K562 (cell line): ENCODE data around the gene UROD. TPM values are rescaled to one million over a fixed set of nuclear protein-coding genes. Genes with fewer than 3 reads are reported as not detected.
A peak's percentile ranks its signal among the peaks of the same experiment; 100 is the strongest.

Experiments used
- DDX20 ChIP-seq: fragments of 450-650 bp; IDR thresholded peaks from 2 replicates; pipeline ENCODE4 v1.6.1; 2016; ENCODE audit warnings: missing genetic modification characterization, low read depth, mild to moderate bottlenecking, missing compliant biosample characterization, moderate library complexity
- HDGF ChIP-seq: fragments of 450-650 bp; IDR thresholded peaks from 2 replicates; pipeline ENCODE4 v1.6.1; 2016
- HNRNPK ChIP-seq: fragments of 200-400 bp; formaldehyde crosslinking; IDR thresholded peaks from one replicate; pipeline ENCODE4 v1.6.1; 2018; ENCODE audit warnings: mild to moderate bottlenecking, low read depth, low read length; ENCODE audit not compliant: poor library complexity, severe bottlenecking
- LCOR ChIP-seq: sonication (generic); formaldehyde crosslinking; IDR thresholded peaks from 2 replicates; pipeline ENCODE4 v1.8.0; 2022; ENCODE audit warnings: mild to moderate bottlenecking, missing genetic modification reagents
- SREBF1 ChIP-seq: fragments of 150-350 bp; IDR thresholded peaks from 2 replicates; pipeline ENCODE4 v1.6.1; 2014; ENCODE audit warnings: antibody characterized with exemption, low read depth, low read length, borderline replicate concordance
- TAL1 ChIP-seq: fragments of 450-650 bp; IDR thresholded peaks from 2 replicates; pipeline ENCODE4 v1.6.1; 2016; ENCODE audit warnings: mild to moderate bottlenecking
- TFAP4 ChIP-seq: sonication (generic); formaldehyde crosslinking; IDR thresholded peaks from 2 replicates; pipeline ENCODE4 v1.8.0; 2022; ENCODE audit warnings: missing genetic modification reagents, mild to moderate bottlenecking, moderate library complexity, borderline replicate concordance
- polyA plus RNA-seq, 8 experiments: library from polyadenylated mRNA; depleted of rRNA in 4 of 8; stranded (reverse) in 5 of 8; unstranded in 3 of 8; fragments of >200 nt; fragmentation: Nextera tagmentation in 2 of 8; fragmentation: Illumina TruSeq in 1 of 8; extraction: Ambion mirVana in 2 of 8; extraction: Trizol in 1 of 8; gene quantifications; 2 replicates each; pipeline versions ENCODE4 v1.2.1 to v1.2.3, GENCODE V29; 2011 to 2014; ENCODE audit warnings: inconsistent platforms in 1 of 8, missing spikeins in 1 of 8
- total RNA-seq, 7 experiments: library from RNA; depleted of rRNA in 6 of 7; stranded (reverse); fragments of >200 nt in 6 of 7; fragmentation: Illumina TruSeq in 2 of 7; extraction: Trizol in 2 of 7; gene quantifications; 2 replicates each; pipeline versions ENCODE4 v1.2.1 to v1.2.3, GENCODE V29; 2011 to 2021; ENCODE audit warnings: low replicate concordance in 1 of 7
- TF ChIP-seq, protein P1 (sequence below), 2 experiments: fragments of 450-650 bp; formaldehyde crosslinking in 1 of 2; IDR thresholded peaks; 2 replicates each; pipeline versions ENCODE4 v1.4.0 to v1.6.1; 2014 to 2020; ENCODE audit warnings: mild to moderate bottlenecking in 2 of 2, borderline replicate concordance in 1 of 2, low read depth in 1 of 2
- TF ChIP-seq, protein P2 (sequence below): fragments of 250-450 bp; sonication (Bioruptor Pico); IDR thresholded peaks from 2 replicates; pipeline ENCODE4 v1.4.0; 2020; ENCODE audit warnings: borderline replicate concordance
- TF ChIP-seq, protein P3 (sequence below): fragments of 200-800 bp; sonication (Bioruptor generic); IDR thresholded peaks from 2 replicates; pipeline ENCODE4 v1.6.1; 2017; ENCODE audit warnings: missing genetic modification characterization, missing compliant biosample characterization
- TF ChIP-seq, protein P4 (sequence below): sonication (generic); formaldehyde crosslinking; IDR thresholded peaks from 2 replicates; pipeline ENCODE4 v1.5.0; 2020; ENCODE audit warnings: missing genetic modification reagents

Gene UROD
- total and polyA plus RNA-seq, 9 of the 15 experiments (the other 6 are each of a cell fraction or from before 2014, with no cell fraction given): 533 to 2,933 (median 1,100) TPM

DNA sequence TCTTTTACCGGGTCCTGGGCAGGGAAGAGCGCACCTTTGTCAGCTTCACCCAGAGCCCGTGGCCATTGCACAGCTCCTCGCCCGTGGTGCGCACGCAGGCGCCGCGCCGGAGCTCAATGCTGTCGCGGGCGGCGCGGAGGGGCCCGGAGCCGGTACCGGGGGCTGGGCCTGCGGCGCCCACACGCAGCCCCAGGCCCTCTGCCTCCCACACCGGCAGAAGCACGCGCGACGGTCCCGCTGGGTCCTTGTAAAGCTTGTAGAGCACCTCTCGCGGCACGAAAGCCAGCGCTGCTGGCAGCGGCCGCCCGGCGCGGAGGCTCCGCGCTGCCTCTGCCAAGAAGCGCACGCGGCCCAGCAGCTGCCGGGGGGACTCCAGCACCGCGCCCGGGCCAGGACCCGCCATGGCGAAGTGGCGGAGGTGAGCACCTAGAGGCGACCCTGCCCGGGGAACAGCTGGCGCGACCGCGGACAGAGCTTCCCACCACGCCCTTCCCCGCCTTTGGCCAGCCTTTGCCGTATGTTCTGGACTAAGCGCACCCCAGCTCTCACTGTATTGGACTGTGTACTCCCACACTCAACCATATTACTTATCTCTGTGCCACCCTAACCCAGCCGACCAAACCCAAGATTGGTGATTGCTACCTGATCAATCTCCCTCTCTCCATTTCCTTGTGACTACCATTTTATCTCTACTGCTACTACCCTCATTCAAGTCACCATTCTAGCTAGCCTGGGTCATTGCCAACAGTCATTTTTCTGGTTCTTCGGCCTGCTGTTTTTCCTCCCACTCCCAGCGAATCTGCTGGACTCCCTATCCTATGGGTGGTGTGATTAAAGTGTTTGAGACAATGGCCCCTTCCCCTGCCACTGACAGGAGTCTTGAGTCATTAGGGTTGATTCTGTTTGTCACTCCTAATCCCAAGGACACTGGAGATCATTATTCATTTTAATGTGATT is 921 bp upstream of the UROD start, which contains the start of gene HECTD3 (continued):
- TF ChIP-seq TFAP4: peak; percentile 99
- no peak for TF ChIP-seq LCOR (CRISPR knock-in tag)
- TF ChIP-seq HDGF: peak; percentile 98
- TF ChIP-seq, protein P1, sequence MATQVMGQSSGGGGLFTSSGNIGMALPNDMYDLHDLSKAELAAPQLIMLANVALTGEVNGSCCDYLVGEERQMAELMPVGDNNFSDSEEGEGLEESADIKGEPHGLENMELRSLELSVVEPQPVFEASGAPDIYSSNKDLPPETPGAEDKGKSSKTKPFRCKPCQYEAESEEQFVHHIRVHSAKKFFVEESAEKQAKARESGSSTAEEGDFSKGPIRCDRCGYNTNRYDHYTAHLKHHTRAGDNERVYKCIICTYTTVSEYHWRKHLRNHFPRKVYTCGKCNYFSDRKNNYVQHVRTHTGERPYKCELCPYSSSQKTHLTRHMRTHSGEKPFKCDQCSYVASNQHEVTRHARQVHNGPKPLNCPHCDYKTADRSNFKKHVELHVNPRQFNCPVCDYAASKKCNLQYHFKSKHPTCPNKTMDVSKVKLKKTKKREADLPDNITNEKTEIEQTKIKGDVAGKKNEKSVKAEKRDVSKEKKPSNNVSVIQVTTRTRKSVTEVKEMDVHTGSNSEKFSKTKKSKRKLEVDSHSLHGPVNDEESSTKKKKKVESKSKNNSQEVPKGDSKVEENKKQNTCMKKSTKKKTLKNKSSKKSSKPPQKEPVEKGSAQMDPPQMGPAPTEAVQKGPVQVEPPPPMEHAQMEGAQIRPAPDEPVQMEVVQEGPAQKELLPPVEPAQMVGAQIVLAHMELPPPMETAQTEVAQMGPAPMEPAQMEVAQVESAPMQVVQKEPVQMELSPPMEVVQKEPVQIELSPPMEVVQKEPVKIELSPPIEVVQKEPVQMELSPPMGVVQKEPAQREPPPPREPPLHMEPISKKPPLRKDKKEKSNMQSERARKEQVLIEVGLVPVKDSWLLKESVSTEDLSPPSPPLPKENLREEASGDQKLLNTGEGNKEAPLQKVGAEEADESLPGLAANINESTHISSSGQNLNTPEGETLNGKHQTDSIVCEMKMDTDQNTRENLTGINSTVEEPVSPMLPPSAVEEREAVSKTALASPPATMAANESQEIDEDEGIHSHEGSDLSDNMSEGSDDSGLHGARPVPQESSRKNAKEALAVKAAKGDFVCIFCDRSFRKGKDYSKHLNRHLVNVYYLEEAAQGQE (IDR thresholded peaks at IDR 0.05; ENCODE audit: borderline replicate concordance): peak; percentile 44
- TF ChIP-seq, protein P1 (CRISPR knock-in tag; IDR thresholded peaks at IDR 0.05; ENCODE audit: low read depth): peak; percentile 59; the same call in 1 of the 2 replicates
- no peak for TF ChIP-seq DDX20 (tag)
- TF ChIP-seq, protein P2, sequence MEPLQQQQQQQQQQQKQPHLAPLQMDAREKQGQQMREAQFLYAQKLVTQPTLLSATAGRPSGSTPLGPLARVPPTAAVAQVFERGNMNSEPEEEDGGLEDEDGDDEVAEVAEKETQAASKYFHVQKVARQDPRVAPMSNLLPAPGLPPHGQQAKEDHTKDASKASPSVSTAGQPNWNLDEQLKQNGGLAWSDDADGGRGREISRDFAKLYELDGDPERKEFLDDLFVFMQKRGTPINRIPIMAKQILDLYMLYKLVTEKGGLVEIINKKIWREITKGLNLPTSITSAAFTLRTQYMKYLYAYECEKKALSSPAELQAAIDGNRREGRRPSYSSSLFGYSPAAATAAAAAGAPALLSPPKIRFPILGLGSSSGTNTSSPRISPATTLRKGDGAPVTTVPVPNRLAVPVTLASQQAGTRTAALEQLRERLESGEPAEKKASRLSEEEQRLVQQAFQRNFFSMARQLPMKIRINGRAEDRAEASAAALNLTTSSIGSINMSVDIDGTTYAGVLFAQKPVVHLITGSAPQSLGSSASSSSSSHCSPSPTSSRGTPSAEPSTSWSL (CRISPR knock-in tag): 0 out of 2 replicates have a peak, but pooled peaks have one; percentile 40
- peak; percentile 56 for TF ChIP-seq HNRNPK
- TF ChIP-seq SREBF1: no peak
- TF ChIP-seq TAL1: peak; percentile 18; the same call in 1 of the 2 replicates
- TF ChIP-seq, protein P3, sequence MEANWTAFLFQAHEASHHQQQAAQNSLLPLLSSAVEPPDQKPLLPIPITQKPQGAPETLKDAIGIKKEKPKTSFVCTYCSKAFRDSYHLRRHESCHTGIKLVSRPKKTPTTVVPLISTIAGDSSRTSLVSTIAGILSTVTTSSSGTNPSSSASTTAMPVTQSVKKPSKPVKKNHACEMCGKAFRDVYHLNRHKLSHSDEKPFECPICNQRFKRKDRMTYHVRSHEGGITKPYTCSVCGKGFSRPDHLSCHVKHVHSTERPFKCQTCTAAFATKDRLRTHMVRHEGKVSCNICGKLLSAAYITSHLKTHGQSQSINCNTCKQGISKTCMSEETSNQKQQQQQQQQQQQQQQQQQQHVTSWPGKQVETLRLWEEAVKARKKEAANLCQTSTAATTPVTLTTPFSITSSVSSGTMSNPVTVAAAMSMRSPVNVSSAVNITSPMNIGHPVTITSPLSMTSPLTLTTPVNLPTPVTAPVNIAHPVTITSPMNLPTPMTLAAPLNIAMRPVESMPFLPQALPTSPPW (CRISPR knock-in tag): peak; percentile 48; the same call in 1 of the 2 replicates
- TF ChIP-seq, protein P4, sequence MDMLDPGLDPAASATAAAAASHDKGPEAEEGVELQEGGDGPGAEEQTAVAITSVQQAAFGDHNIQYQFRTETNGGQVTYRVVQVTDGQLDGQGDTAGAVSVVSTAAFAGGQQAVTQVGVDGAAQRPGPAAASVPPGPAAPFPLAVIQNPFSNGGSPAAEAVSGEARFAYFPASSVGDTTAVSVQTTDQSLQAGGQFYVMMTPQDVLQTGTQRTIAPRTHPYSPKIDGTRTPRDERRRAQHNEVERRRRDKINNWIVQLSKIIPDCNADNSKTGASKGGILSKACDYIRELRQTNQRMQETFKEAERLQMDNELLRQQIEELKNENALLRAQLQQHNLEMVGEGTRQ (CRISPR knock-in tag): no peak; the same call in 1 of the 2 replicates
